ENCODE results near the gene IL36B.

IL36B gene

DNA sequence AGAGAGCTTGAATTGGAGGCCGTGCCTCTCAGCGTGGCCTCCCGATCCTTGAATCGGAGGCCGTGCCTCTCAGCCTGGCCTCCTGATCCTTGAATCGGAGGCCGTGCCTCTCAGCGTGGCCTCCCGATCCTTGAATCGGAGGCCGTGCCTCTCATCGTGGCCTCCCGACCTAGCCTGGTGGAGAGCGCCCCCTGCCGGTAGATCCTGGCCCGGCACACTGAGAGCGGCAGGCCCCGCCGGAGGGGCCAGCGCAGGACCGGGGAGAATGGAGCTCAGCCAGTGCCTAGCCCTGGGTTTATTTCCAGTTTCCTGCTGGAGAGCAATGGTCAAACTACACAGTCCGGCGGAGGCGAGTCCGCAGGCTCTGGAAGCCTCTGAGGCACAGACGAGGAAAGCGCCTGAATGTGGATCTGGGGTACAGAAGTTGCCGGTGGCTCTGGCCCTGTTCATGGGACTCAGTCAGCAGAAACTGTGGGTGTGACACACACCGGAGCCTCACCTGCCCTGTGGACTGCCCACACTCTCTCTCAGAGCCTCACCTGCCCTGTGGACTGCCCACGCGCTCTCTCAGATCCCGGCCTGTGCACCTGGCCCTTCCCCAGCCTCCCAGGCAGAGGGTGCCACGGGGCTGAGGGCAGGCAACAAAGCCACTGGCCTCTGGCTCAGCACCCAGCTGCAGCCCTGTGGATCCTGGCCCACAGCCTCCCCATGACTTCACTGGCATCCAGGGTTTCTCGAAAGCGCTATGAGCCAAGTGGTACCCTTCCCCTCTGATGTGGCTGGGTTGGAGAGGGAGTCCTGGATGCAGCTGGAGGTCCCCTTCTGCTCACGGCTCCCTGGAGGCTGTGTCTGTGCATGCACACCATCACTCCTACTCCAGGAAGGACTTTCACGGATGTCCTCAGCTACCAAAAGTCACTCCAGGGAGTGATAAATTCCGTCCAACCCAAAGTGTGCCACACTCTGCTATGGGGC is 1.5 kb downstream of the IL36B start:
- no peak for DNase-seq

DNA sequence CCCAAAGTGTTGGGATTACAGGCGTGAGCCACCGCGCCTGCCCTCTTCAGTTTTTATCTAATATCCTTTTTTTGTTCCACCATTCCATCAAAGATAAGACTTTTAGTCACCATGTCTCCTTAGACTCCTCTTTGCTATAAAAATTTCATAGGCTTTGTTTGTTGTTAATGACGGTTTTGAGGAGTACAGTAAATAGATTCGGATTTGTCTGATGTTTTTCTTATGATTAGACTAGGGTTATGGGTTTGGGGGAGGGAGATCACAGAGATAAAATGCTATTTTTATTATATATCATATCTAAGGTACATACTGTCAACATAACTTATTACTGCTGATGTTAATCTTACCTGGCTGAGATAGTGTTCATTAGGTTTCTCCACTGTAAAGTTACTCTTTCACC is 6.2 kb downstream of the IL36B start:
- no peak for DNase-seq

DNA sequence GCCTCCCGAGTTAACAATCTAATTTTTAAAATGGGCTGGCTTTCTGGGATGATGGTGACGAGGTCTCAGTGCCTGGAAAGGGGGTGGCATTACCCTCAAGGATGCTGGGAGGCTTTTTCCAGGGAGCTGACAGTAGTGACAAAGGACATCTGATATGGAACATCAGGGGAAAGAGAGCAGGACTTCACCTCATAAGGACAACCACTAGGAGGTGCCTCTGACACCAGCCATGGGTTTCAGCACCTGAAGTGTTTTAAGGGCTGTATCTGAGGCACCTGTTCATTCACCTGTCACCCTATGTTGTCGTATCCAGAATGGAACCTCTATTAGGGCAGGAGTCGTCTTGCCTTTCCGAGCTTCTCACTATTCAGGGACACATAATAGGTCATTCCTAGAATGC is 10.8 kb downstream of the IL36B start:
- no peak for DNase-seq

DNA sequence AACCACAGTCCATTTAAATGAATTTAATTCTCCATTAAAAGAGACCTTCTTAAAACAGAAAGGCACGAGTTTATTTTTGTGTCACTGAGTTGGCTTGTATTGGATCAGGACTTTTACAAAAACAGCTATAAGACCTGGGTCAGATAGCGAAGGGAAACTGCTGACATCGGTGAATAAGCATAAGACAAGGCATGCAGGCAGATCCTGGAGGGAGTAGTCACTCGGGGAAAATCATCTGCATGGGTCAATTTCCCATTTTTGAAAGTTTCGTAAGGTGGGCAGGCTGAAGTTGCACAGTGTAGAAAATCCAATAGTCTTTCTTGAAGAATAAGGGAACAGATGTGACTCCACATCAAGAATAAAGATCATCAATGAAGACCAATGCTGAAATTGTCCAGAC is 12.9 kb downstream of the IL36B start:
- DNase-seq: no peak

DNA sequence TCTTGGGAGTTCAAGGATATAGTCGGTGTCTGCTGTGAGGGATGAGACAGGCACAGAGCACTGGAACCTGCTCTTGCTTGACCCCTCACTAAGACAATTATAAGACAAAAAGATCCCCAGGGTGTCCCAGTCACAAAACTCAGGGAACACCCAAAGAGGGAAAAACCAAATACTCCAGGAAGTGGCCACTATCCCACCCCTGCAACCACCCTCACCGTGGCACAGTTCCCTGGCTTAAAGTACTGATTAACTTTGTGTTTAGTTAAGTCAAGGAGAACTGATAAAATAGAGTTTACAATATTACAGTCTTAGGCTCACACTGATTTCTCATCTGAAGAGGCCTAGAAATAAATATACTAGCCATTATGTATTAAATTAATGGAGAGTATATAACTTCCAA is 13.5 kb downstream of the IL36B start:
- DNase-seq: no peak

DNA sequence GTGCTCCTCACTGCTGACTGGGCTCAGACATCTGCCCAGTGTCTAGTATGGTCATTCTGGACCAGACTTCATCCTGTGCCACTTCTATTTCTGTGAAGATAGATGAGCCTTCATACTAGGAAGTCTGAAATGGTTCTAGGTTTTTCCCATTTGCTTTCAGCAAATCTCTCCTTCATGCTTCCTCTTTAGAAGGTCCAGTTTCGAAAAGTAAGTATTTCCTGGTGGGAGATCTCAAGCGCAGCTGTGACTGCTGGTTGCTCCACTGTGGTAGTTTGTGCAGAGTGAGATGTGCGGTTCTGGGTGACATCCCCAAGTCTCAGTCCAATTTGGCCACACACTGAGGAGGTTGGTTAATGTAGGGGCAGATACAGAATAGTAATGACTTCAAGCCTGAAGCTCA is 14.4 kb downstream of the IL36B start:
- DNase-seq: no peak

DNA sequence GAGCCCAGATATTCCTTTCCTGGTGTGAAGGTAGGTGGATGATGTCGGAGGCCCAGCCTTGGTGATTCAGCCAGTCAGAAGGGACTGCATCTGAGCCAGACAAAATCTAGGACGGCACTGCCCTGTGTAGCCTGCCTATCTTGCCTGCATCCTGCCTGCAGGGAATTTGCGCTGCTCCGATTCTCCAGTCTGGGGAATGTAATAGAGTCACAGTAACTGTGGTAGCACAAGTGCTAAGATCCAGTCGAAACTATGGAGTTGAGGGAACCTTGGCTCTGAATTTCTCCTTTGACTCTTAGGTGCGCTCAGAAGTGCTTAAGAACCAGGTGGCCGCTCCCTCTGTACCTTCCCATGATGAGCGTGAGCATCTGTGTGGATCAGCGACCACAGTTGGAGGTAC is 15.9 kb downstream of the IL36B start:
- no peak for DNase-seq

DNA sequence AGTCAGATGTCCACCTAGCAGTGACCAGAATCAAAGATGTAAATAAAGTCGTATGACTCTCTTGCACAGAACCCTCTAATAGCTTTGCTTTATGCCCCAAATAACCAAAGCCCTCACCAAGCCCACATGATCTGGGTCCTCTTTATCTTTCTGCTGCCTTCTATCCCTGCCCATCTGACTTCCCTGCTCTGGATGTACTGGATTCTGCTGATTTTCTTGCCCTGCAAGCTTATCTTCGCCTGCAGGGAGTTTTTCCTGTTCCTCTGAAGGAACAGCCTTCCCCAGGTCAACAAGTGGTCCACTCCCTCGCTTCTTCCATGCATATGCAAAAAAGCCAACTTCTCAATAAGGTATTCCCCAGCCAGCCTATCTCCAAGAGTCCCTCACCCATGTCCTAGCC is 18.7 kb downstream of the IL36B start:
- DNase-seq: no peak

DNA sequence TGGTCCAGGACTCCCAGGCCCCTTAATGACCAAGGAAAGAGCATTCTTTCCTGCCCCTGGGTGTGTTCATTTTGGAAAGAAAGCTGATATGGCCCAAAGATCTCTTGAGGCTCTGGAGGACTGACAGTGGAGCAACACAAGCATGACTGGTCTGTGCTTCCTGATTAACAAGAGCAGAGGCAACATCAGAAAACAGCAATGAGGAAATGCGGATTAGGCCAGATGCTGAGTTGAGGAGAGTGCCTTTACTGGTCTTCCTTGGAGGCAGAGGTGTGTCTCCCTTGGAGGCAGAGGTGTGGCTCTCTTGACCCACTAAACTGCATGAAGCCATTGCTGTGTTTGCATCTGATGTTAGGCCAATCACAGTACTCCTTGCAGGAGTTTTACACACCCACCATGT is 19.9 kb downstream of the IL36B start:
- DNase-seq: no peak

DNA sequence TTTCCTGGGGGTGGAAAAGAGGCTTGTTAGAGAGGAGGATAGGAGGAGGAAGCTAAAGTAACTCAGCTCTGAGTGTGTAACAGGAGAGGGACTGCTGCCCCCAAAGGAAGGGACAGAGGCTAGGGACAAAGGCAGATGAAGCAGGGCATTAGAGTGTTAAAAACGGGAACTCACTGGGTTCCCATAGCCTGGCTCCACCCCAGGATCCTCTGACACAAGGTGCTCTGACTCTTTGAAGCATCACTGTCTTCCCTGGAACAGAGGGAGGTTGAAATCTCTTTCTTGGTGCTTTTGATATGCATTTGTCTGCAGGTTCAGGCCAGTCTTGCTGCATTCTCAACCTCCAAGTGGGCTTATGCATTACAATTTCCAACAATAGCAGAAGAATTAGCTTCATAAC is 24.6 kb downstream of the IL36B start:
- no peak for DNase-seq

DNA sequence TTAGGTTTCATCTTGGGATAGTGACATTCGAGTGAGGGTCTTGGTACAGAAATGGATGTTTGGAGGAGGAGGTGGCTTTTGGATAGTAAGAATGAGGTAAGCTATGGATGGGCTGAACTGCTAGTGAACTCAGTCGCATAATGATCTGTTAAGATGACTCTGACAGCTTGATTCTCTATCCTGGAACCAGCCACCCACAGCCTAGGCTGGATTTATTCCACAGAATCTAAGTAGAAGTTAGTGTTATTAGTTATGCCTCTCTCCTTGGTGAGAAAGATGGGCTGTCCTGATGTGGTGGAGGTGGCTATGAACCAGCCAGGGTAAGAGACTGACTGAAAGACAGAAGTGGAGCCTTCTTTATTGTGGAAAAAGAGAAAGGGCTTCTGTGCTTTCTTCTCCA is 25.0 kb downstream of the IL36B start:
- no peak for DNase-seq

DNA sequence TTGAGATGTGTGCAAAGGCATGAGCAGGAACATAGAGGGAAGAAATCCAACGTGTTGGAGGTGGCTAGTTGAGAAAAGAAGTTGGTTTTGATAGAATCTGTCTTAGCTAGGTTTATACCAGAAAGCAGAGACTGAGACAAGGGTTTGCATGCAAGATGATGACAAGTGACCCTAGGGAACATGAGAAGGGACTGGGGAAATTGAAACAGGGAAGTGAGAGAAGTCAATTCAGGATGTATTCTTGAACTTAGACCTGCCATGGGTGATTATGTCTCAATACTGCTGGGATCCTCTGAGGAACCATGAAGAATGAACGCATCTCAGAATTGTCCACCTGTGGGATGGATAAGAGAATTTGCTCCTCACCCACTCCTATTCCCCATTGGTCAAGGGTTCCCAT is 26.9 kb downstream of the IL36B start:
- no peak for DNase-seq

DNA sequence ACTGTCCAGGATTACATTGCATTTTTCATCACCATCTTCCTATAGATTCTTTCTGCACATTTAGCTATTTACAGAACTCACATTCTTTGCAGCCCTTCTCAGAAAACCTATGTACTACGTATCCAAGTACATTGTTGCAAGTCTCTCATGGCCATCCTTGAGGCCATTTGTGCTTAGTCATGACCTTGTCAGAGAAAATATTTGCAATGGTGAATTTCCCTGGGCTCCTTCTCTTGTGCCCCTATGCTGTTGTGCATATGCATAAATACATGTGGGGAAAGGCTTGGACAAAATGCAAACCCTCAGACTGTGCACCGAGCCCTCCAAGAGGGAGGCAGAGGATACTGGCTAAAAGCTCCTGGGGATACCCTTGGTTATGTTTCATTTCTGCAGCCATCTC is 27.9 kb downstream of the IL36B start:
- no peak for DNase-seq

DNA sequence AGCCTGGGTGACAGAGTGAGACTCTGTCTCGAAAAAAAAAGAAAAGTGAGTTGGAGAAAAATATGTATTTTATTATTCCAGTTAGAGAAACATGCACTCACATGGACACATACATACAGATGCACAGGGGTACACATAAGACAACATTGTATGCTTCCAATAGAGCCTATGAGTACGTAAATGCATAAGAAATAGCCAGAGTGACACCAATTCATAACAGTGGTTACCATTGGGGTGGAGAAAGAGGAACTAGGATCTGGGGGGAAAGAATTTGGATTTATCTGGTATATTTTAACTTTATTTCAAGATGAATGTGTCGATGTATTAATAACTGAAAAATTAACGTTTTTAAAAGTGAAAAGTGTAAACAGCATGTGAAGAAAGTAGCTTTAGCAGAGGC is 31.4 kb downstream of the IL36B start:
- no peak for DNase-seq

DNA sequence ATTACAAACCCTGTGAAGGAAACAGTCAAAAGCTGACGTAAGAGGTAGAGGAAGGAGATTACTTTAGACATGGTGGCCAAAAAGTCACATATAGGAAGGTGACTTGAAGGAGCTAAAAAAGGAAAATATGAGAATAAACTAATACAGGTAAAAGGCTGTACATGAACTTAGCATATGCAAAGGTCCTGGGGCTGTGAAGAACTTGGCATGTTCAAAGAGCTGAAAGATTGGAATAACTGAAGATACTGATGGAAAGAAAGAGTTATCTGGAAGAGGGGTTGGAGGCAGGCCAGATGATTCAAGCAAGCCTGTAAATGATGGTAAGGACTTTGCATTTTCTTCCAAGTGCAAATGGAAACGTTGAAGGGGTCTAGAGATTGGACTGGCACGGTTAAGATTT is 34.2 kb downstream of the IL36B start:
- DNase-seq: no peak

DNA sequence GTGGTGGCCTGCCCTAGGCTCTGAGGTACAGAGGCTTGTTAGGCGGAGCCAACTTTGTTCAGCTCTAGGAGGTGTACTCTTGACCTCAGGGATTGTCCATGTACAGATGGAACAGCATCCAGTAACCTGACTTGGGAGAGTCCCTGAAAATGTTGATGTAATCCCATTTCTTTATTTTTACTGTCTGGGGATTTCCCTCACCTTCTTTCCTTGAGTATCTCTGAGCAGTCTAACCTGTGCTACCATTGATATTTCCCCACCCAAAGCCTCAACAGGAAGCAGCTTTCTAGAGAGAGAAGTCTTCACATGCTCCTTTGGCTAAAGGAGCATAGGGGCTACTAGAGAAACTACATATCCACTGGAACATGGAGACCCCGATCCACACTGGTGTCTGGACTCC is 37.0 kb downstream of the IL36B start:
- no peak for DNase-seq

DNA sequence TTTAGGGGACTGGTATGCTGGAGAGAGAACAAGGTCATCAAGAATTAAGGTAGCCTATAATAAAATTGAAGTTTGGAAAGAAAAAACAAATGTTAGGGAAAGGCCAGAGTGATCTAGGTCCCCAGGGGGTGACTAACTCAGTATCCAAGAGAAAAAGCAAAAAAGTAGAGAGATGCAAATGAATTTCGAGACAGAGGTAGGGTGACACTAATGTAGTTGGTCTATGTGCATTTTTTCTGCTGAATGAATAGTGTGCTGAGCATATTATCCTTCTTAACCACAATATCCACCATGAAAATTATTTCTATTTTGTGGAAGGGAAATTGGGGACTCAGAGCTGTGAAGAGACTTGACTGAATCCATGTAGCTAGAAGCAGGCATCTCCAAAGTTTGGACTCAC is 37.6 kb downstream of the IL36B start:
- DNase-seq: no peak

DNA sequence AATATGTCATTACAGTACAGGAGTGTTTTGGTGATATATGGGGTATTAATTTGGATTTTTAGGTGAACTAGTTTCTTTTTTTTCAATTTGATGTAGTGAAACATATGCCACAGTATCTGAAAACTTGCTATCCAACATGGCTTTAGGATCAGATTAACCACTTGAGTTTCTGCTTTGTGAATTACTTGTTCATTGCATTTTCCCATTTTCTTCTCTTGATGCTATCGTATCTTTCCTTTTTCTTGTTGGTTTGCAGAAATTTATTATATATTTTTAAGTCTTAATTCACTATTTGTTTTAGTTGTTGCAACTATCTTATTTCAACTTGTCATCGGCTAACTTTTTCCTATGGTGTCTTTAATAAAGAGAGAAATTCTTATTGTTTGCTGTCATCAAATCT is 38.6 kb downstream of the IL36B start:
- DNase-seq: no peak

DNA sequence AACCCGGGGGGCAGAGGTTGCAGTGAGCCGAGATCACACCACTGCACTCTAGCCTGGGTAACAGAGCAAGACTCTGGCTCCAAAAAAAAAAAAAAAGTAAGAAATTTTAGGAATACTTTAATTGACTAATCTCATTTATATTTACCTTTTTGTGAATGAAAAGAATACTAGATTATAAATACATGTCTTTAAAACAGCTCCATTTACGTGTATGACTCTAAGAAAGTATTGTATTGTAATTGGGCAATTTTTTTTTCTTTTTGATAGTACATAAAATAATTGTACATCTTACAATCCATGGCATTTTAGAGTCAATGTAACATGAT is 39.4 kb downstream of the IL36B start:
- no peak for DNase-seq

DNA sequence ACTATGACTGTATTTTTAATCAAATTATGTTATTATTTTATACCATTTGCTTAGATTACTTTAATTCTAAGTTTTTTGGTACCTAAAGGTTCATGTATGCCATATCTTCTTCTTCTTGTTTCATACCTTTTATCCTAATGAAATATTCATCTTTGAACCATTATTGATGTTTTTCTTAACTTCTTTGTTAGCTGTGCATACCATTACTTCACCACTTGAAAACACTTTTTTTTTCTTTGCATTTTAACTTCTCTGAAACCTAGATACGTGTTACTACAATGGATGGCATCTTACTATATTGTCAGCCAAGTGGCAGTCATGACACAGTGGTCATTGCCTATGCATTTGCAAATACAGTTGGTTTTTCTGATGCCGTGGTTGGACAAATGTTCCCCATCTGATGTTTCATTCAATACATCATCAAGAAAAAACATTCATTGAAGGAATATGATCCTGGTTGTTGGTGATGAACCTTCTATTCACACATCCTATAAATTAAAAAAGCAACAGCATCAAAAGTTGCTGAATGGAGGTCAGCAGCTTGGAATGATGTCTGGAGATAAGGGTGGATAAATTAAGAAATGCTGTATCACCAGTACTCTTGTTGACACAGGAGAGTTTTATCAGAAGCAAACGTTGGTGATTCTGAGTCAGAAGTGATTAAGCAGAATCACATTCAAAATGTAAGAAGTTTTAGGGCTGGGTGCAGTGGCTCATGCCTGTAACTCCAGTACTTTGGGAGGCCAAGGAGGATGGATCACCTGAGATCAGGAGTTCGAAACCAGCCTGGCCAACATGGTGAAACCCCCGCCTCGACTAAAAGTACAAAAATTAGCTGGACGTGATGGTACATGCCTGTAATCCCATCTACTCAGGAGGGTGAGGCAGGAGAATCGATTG is 40.0 kb downstream of the IL36B start:
- no peak for DNase-seq

DNA sequence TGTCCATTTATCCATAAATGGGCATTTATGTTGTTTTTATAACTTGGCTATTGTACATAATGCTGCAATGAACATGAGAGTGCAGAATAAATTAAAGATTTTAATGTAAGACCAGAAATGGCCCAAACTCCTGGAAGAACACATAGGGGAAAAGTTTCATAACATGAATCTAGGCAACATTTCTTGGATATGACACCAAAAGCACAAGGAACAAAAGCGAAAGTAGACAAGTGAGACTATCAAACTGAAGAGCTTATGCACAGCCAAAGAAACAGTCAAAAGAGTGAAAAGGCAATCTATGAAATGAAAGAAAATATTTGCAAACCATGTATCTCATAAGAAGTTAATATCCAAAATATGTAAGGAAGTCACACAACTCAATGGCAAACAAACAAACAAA is 41.6 kb downstream of the IL36B start:
- no peak for DNase-seq

DNA sequence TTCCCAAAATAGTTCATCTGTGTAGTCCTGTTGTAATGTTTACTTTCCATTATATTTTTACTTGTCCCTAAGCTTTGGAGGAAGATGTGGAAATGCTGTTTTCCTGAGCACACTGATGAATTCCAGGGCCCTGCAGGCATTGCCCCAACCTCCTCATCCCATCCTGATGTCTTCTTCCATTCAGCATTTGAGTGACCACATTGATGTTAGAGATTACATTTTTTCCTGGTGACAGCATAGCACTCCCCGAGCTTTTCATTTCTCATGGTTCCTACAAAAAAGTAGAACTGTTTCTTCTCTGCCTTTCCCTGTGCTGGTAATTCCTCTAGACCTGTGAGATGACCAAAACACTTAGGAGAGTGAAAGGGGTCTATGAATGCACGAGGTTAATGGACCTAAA is 42.6 kb downstream of the IL36B start:
- no peak for DNase-seq

DNA sequence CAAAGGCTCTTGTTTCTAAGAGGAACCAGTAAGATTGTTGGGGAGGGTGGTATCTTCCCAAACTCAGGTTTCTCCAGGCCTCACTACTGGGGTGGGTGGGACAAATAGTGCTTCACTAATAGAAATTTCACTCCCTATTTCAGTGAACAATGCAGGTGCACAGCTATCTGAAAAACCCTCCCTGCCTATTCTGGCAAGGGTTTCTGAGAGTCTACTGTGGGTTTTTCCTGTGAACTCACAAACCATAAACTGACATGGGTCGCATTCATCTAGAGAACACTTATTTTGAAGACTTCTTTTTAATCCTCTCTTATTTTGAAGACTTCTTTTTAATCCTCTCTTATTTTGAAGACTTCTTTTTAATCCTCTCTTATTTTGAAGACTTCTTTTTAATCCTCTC is 43.0 kb downstream of the IL36B start:
- DNase-seq: no peak

DNA sequence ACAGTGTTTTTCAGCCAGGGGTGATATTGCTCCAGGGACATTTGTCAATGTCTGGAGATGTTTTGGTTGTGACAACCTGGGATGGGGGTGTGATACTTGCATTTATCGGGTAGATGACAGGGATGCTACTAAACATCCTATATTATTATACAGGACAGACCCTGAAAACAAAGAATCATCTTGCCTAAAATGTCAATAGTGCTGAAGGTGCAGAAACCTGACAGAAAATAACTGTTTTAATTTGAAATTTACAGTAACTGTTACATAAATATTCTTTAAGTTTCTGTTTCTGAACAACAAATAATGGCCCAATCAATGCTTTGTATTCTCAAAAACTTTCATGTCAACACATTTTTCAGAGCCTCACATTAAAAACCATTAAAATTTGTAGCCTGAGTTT is 45.4 kb downstream of the IL36B start:
- DNase-seq: no peak

All from CD4-positive, alpha-beta T cell treated with Interleukin-1 beta for 1 hour (primary cell).